GM10847 (cell line): ENCODE results near the gene GPX4.

Experiments
- POLR2A ChIP-seq: IDR thresholded peaks from 2 replicates; pipeline ENCODE4 v1.6.1; 2011; ENCODE audit not compliant: insufficient read length; ENCODE audit errors: extremely low read depth

GPX4 gene, protein sequence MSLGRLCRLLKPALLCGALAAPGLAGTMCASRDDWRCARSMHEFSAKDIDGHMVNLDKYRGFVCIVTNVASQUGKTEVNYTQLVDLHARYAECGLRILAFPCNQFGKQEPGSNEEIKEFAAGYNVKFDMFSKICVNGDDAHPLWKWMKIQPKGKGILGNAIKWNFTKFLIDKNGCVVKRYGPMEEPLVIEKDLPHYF

DNA sequence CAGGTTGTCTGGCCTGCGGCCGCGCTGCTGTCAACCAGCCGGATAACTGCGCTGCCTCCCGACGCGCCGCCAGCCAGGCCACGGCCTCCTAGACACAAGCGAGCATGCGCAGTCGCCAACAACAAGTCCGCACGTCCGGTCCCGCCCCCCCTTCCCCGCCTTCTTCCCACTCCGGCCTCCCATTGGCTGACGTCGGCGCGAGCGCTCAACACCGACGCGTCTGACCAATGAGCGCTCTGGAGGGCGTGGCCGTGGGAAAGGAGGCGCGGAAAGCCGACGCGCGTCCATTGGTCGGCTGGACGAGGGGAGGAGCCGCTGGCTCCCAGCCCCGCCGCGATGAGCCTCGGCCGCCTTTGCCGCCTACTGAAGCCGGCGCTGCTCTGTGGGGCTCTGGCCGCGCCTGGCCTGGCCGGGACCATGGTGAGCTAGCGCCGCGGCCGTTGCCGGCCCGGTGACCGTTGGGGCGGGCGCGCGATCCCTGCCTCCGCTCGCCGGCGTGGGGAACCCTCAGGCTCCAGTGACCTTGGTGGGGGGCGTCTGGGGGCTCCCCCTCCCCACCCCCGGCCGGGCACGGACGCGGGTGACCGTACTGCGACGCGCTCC is at the start of gene GPX4:
TSS of gene GPX4 (plus strand) at position 287 of the 603 bp plus-strand sequence. CDS start at position 337, 50 bp downstream.
- TF ChIP-seq POLR2A, result peak; percentile 98

DNA sequence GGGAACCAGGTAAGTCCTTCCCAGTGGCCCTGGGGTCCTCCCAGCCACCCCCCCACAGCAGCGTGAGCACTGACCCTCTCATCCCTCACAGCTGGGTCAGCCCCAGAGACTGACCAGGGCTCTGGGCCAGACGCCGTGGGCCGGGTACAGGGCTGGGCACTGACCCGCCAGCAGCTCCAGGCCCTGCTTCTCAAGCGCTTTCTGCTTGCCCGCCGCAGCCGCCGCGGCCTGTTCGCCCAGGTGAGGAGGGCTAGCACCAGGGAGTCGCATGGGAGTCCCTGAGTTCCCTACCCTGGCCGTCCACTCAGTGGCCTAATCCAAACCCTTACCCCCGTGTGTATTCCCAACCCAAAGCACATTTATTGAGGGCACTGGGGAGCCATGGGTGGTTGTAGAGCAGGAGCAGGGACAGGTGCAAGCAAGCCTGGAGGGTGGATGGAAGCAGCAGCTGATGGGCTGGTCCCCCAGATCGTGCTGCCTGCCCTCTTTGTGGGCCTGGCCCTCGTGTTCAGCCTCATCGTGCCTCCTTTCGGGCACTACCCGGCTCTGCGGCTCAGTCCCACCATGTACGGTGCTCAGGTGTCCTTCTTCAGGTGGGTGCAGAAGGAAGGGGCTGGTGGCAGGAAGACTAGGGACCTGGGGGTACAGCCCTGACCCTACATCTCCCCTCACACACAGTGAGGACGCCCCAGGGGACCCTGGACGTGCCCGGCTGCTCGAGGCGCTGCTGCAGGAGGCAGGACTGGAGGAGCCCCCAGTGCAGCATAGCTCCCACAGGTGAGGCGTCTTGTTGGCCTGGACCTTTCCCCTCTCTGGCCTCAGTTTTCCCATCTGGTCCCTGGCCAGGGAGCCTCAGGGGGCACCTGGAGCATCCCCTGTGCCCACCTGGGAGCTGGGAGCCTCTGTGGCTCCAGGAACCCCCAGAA is 49.4 kb upstream of the GPX4 start:
- TF ChIP-seq POLR2A, result no peak

DNA sequence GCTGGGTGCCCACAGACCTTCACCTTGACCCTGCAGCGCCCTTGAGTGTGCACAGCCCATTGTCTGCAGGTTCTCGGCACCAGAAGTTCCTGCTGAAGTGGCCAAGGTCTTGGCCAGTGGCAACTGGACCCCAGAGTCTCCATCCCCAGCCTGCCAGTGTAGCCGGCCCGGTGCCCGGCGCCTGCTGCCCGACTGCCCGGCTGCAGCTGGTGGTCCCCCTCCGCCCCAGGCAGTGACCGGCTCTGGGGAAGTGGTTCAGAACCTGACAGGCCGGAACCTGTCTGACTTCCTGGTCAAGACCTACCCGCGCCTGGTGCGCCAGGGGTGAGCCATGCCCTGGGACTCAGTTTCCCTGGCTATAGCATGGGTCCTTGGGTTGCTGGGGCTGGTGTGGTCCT is 48.8 kb upstream of the GPX4 start:
- no peak for TF ChIP-seq POLR2A

DNA sequence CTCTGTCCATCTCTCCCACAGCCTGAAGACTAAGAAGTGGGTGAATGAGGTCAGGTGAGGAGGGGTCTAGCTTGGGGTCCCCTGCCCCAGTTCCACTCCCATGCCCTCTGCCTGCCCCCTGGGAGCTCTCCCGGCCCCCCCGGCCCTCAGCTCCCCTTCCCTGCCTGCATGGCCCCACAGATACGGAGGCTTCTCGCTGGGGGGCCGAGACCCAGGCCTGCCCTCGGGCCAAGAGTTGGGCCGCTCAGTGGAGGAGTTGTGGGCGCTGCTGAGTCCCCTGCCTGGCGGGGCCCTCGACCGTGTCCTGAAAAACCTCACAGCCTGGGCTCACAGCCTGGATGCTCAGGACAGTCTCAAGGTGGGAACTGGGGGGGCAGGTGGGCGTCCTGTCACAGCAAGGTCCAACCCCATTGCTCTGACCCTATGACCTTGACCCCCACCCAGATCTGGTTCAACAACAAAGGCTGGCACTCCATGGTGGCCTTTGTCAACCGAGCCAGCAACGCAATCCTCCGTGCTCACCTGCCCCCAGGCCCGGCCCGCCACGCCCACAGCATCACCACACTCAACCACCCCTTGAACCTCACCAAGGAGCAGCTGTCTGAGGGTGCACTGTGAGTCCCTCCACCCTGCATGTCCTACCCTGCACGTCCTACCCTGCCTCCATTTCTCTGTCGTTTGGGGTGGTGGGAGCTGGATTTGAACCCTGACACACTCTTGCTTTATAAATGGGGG is 47.7 kb upstream of the GPX4 start:
- TF ChIP-seq POLR2A, result no peak

DNA sequence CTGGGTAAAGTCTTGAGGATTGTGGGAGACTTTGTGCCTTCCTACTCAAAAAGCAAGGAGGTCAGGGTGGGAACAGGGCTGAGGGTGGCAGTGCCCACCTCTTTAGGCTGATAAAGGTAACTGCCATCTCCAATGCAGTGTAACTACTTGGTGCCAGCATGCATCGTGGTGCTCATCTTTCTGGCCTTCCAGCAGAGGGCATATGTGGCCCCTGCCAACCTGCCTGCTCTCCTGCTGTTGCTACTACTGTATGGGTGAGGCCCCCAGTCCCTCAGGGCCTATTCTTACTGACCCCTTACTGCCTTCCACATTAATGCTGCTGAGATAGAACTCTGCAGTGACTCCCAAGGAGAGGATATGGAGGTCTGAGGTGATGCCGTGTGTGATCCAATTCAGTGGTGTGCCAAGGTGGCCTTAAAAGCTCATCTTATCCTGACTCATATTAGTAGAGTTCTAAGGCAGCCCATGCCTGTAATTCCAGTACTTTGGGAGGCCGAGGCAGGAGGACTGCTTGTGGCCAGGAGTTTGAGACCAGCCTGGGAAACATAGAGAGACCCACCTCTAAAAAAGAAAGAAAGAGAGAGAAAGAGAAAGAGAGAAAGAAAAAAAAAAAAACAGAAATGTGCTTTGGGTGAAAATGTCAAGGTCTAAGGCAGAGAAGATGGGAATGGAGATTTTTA is 46.5 kb upstream of the GPX4 start:
- TF ChIP-seq POLR2A, result no peak

DNA sequence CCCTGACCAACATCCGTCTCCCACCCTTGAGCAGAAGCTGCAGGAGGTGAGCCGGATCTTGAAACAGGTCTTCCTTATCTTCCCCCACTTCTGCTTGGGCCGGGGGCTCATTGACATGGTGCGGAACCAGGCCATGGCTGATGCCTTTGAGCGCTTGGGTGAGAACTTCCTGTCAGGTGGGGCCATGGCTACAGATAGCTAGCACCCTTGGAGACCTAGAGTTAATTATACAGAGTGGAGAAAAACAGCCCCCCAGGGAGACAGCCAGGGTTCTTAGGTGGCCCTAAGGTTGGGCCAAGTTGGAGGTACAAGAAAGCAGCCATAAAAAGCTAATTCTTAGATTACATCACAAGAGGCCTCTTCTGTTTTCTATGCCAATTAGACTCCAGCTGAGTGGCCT is 45.7 kb upstream of the GPX4 start:
- TF ChIP-seq POLR2A, result no peak

DNA sequence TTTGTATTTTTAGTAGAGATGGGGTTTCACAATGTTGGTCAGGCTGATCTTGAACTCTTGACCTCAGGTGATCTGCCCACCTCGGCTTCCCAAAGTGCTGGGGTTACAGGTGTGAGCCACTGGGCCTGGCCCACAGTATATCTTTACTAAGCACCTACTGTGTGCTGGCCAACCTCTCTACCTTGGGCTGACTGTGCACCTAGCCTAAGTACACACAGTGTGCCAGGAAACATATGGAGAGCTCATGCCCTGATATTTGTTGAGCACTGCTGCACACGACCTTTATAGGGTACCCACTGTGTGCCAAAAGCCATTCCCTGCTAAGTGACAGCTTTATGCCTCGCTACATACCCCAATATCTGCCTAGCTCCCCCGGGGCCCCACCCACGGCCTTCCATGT is 43.1 kb upstream of the GPX4 start:
- TF ChIP-seq POLR2A, result no peak

DNA sequence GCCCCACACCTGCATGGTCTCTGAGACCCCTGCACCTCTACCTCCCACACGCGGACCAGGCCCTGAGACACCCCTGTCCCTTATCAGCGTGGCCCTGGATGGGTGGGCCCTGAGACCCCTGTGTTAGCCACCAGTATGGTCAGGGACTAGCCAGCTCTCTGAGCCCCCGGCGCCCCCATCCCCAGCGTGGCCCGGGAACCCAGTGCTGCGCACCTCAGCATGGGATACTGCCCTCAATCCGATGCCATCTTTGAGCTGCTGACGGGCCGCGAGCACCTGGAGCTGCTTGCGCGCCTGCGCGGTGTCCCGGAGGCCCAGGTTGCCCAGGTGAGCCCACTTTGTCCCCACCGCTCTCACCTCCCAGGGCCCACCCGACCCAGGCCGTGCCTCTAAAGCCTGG is 41.8 kb upstream of the GPX4 start:
- no peak for TF ChIP-seq POLR2A

DNA sequence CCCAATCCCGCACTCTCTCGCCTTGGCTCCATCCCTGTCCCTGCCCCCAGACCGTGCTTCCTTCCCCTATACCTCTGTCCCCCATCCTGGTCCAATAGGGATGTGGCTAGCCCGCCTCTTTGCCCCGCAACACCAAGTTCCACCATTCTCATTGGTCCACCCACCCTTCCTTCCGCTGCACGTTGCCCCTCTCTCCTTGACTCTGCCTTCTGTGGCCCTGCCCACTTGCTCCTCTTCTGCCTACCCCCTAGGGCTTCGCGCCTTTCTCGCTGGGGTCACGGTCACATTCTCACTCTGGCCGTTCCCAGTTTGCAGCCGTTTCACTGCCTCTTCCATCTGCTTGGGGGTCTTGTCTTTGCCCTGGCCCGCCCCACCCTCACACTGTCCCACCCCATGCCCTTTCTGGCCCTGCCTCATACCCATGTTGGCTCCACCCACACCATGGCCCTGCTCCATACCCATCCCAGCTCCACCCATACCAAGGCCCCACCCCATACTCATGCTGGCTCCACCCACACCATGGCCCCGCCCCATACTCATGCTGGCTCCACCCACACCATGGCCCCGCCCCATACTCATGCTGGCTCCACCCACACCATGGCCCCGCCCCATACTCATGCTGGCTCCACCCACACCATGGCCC is 41.3 kb upstream of the GPX4 start:
- no peak for TF ChIP-seq POLR2A

DNA sequence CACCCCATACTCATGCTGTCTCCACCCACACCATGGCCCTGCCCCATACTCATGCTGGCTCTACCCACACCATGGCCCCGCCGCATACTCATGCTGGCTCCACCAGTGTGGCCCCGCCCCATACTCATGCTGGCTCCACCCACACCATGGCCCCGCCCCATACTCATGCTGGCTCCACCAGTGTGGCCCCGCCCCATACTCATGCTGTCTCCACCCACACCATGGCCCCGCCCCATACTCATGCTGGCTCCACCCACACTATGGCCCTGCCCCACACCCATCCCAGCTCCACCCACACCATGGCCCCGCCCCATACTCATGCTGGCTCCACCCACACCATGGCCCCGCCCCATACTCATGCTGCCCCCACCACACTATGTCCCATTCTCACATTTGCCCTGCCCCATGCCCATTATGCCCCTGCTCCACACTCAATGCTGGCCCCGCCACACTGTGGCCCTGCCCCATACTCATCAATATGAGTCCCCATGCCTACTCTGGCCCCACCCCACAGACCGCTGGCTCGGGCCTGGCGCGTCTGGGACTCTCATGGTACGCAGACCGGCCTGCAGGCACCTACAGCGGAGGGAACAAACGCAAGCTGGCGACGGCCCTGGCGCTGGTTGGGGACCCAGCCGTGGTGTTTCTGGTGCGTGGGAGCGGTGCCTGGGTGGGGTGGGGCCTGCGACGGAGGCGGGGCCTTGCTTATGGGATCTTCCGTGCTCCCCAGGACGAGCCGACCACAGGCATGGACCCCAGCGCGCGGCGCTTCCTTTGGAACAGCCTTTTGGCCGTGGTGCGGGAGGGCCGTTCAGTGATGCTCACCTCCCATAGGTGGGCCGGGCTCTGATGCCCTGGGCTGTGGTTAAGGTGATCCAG is 40.5 kb upstream of the GPX4 start:
- TF ChIP-seq POLR2A, result no peak

DNA sequence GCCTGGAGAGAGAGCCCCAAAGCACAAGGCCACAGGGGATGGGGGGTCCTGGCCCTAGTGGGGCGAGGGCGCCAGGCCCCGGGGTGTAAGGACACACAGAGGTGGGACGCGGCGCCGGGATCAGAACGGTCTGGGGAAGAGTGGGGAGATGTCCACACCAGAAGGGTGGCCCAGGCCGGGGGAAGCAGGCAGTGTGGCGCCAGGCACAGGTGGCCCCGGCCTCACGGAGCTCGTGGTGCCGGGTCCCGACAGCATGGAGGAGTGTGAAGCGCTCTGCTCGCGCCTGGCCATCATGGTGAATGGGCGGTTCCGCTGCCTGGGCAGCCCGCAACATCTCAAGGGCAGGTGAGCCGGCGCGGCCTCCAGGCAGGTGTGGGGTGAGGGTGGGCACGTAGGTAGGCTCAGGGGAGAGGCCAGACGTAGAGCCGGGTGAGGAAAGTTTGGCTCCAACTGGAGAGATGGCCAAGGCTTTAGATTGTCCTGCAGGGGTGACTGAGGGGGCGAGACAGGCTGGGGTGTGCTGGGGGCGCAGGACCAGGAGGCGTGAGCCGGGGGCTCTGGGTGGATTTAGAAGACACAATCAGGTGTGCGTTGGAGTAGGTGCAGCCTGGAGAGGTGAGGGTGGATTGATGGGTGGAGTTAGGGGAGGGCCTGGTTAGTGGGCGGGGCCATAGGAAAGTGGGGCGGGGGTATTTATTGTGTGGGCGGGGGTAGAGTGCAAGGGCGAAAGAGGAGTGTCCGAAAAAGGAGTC is 39.7 kb upstream of the GPX4 start:
- no peak for TF ChIP-seq POLR2A

DNA sequence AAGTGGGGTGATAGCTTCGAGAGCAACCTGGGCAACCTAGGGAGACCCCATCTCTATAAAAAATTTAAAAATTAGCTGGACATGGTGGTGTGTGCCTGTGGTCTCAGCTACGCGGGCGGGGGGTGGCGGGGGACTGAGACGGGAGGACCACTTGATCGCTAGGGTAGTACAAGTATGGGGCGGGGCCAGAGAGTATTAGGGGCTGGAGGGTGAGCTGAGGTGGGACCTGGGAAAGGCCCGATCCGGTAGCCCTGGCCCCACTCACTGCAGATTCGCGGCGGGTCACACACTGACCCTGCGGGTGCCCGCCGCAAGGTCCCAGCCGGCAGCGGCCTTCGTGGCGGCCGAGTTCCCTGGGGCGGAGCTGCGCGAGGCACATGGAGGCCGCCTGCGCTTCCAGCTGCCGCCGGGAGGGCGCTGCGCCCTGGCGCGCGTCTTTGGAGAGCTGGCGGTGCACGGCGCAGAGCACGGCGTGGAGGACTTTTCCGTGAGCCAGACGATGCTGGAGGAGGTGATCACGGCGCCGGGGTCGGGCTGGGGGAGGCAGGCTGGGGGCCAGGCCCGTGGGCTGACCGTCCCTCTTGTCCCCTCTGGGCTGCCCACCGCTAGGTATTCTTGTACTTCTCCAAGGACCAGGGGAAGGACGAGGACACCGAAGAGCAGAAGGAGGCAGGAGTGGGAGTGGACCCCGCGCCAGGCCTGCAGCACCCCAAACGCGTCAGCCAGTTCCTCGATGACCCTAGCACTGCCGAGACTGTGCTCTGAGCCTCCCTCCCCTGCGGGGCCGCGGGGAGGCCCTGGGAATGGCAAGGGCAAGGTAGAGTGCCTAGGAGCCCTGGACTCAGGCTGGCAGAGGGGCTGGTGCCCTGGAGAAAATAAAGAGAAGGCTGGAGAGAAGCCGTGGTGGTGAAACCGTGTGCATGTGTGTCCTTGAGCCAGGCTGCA is 38.9 kb upstream of the GPX4 start:
- no peak for TF ChIP-seq POLR2A
